ENCODE measurements around the gene TMEM184A.
"Not testable (repeated sequence)": the region's sequence is repeated elsewhere in the genome, so short reads cannot be mapped to it uniquely, and the experiment has no call there.

Gene TMEM184A

DNA sequence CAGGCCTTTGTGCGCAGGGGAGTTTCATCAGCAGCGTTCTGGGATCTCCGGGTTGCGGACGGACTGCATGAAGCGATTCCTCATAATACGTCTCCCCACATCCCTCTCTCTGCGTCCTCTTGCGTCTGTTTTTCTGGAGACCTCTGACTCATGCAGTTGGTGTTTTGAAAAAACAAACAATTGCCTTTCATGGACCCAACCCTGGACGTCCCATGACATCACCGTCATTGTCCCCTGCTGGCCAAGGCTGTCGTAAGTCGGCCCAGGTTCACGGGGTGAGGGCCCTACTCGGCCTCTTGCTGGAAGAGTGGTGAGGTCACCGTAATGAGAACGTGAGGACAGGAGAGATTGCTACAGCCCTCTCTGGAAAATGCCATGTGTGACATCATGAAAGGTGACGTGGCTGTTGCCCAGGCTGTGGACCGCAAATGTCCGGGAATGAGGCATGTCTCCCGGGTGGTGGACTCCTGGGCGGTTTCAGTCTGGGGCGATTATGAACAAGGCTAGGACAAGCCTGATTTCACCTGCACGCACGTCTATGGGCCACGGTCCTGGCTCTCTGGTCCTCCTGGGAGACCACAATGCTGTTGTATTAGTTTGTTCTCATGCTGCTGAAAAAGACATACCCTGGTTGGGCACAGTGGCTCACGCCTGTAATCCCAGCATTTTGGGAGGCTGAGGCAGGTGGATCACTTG is 35.3 kb downstream of the TMEM184A start:
- no peak for DNase-seq

DNA sequence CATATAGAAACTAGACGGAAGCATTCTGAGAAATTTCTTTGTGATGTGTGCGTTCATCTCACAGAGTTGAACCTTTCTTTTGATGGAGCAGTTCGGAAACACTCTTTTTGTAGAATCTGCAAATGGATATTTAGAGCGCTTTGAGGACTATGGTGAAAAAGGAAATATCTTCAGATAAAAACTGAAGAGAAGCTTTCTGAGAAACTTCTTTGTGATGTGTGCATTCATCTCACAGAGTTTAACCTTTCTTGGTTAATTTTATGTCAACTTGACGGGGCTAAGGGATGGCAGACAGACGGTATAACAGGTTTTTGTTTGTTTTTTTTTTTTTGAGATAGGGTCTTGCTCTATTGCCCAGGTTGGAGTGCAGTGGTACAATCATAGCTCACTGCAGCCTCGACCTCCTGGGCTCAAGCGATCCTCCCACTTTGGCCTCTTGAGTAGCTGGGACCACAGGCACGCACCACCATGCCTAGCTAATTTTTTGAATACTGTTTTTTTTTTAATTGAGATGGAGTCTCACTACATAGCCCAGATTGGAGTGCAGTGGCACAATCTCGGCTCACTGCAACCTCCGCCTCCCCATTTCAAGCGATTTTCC is 36.6 kb downstream of the TMEM184A start:
- not testable (repeated sequence) for DNase-seq

DNA sequence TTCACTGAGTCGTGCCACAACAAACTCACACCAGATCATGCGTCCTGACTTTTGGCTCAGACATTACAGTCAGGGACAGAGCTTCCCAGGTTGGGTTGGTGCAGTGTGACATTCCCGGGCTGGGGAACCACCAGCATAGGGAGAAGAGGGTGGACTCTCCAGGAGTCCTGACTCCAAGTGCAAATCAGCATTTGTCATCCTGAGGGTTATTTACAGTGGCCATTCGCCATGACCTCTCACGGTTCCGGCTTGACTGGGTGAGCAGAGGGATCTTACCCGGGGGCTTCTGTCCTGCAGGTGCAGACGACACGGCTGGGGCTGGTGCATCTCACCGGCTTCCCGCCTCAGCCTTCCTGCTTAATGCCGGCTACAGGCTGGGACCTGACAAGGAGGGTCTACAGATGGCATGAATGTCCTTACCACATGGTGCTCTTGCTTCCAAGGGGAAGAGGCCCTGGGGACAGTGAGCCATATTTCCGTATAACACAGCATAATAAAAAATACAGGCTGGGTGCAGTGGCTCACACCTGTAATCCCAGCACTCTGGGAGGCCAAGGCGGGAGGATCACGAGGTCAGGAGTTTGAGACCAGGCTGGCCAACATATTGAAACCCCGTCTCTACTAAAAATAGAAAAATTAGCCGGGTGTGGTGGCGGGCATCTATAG is 39.3 kb downstream of the TMEM184A start:
- DNase-seq, result no peak

DNA sequence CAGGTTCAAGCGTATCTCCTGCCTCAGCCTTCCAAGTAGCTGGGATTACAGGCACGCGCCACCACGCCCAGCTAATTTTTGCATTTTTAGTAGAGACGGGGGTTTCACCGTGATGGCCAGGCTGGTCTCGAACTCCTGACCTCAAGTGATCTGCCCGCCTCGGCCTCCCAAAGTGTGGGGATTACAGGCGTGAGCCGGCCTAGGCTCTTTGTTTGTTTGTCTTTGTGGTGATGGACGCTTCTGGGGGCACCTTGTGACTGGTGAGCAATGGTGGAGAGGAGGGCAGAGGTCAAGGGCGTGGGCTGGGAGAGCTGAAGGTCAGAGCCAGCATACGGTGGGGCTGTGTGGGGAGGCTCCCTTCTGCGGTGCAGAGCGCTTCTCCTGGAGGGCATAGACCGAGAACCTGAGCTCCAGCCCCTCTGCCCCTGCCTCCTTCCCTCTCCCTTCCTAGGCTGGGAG is 40.5 kb downstream of the TMEM184A start:
- not testable (repeated sequence) for DNase-seq

DNA sequence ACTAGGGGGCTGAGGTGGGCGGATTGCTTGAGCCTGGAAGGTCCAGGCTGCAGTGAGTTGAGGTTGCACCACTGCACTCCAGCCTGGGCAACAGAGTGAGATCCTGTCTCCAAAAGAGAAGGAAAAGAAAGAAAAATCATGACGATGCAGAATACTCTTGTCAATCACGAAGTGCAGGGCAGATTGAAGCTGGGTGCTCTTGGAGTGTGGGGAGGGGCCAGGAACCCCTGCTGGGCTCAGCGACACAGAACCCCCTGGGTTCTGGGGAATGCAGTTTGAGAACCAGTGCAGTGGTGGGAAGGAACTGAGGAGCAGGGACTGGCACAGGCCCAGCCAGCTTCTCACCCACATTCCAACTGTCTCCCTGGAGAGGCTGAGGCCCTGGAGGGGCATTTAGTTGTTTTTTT is 41.0 kb downstream of the TMEM184A start:
- DNase-seq, result no peak

DNA sequence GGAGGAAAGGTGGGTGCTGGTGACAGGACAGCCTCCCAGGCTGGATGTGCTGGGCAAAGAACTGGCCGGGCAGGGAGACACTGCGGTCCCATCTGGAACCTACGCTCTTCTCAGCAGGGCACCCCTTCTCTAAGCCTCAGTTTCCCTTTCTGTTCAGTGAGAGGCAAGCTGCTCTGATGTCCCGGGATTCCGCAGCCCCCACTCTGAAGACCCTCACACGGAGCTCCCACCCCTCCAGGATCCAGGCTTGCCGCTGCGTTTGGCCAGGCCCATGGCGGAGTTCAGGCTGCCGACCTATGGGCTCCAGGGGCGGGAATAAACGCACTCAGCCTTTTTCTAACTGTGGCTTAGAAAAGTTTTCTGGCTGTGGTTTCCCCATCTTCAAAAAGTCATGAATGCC is 41.6 kb downstream of the TMEM184A start:
- DNase-seq, result no peak

DNA sequence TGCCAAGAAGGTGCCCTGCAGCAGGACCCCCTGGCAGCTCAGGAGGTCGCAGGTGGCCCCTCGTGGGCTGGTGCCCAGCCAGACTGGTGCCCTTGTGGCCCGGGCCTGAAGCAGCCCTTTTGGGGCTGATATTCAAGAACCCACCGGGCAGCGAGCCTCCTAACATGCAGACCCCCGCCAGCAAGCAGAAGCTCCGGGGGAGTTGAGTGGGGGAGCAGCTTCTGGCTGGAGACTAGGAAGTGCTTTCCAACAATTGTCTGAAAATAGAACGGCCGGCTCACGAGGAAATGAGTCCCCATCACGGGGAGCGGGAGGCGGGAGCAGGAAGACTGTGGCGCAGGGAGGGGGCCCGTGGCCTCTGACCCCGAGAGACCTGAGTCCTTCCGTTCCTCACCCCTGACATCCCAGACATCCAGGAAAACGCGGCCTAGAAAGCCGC is 42.3 kb downstream of the TMEM184A start:
- no peak for DNase-seq

DNA sequence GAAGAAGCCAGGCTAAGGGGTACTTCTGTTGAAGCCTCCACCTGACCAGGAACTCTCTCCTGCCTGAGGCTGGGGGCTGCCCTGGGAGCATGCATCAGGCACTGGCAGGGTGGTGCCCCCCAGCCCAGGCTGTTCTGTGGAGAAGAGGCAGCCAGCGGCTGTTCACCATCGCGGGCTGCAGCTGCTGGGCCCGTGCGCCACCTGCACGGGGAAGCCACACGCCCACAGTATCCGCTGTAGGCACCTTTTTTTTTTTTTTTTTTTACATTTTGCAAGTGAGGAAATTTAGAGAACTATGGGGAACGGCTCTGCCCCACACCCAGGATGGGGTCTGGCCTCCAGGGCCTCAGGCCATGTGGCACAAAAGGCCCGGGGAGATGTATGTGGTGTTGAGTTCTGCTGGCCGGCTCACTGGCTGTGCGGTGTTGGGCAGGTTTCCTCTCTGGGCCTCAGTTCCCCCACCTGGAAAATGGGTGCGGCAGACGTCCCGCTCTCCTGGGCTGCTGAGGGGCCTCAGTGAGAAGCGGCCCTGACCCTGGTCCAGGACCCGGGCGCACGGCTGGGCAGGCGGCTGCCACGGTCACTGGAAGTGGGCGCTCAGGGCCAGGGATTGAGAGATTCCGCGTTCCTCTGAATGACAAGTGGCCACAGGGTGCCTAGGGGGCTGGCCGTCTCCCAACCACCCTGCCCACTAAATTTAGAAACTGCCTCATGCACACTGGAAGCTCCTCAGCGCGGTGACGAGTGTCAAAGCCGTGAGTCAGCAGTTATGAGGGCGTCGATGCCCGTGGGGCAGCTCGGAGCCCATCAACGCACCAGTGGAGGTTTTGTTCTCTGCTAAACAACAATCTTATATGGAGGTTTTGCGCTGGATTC is 43.0 kb downstream of the TMEM184A start:
- DNase-seq, result peak; percentile 72

DNA sequence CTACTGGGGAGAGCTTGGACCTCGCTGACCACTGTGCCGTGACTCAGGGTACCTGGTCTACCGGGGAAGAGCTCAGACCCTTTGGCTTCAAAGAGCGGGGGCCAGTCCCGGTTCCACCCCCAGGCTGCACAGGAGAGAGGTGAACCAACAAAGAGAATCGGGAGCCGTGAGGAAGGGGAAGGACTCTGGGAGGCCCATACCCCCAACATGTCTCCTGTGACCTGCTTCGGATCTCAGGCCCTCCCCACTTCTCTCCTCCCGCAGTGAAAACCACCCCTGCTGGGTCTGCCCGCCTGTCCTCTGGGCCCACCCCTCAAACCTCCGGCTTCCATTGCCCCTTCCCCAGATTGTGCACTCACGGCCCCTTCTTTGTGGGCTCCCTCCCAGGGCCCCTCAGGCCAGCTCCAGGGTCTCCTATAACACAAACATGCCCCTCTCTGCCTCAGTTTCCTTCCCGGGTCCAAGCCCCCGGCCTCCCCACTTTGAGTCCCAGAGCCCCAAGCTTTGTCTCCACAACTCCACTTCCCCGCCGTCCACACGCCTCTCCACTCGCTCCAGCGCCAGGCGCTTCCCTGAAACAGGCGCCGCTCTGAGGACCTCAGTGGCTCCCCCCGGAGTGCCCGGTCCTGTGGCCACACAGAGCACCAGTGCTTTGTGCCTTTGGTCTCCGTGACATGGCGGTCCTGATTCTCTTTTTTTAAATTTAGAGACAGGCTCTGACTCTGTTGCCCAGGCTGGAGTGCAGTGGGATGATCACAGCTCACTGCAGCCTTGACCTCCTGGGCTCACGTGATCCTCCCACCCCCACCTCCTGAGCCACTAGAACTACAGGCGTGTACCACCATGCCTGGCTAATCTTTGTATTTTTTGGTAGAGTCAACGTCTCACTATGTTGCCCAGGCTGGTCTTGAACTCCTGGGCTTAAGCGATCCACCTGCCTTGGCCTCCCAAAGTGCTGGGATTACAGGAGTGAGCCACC is 44.3 kb downstream of the TMEM184A start:
- no peak for DNase-seq

DNA sequence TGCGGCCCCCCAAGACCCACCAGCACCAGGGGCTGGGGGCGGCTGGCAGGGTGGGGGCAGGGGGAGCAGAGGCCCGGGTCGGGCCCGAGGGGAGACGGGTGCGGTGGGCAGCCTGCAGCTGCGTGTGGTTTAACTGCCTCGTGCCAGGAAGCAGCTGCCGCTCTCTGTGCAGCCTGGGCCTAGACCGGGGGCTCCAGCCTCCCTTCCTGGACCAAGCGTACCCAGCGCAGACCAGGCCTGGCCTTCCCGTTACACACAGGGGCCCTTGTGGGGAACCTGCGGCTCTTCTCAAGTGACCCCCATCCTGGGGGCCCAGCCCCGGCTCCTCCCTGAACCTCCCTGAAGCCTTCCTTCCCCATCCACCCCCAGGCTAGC is 45.2 kb downstream of the TMEM184A start:
- no peak for DNase-seq

DNA sequence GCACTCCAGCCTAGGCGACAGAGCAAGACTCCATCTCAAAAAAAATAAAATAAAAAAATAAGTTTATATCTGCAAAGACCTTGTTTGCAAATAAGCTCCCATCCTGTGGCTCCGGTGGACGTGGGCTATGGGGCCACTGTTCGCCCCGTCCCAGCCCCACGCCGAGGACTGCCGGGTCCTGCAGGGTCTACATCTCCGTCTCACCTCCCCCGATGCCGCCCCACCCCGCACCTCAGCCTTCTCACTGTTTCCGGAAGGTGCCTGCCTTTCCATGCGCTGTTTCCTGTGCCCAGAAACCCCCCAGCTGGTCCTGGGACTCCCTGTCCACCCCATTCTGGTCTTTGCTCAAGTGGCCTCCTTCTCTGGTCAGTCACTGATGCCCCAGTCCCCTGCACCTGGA is 46.8 kb downstream of the TMEM184A start:
- DNase-seq, result no peak

DNA sequence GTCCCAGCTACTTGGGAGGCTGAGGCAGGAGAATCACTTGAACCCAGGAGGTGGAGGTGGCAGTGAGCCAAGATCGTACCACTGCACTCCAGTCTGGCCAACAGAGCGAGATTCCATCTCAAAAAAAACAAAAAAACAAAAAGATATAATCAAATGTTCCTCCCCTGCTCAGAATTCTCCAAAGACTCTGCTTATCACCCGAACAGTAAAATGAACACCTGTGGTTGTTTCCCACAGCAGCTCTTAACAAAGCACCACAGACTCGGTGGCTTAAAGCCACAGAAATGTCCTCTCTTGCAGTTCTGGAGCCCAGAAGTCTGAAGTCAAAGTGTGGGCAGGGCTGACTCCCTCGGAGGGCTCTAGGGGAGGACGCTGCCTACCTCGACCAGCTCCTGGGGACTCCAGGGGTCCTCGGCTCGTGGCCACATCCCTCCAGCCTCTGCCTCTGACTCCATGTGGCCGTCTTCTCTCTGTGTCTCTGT is 47.7 kb downstream of the TMEM184A start:
- DNase-seq, result no peak

DNA sequence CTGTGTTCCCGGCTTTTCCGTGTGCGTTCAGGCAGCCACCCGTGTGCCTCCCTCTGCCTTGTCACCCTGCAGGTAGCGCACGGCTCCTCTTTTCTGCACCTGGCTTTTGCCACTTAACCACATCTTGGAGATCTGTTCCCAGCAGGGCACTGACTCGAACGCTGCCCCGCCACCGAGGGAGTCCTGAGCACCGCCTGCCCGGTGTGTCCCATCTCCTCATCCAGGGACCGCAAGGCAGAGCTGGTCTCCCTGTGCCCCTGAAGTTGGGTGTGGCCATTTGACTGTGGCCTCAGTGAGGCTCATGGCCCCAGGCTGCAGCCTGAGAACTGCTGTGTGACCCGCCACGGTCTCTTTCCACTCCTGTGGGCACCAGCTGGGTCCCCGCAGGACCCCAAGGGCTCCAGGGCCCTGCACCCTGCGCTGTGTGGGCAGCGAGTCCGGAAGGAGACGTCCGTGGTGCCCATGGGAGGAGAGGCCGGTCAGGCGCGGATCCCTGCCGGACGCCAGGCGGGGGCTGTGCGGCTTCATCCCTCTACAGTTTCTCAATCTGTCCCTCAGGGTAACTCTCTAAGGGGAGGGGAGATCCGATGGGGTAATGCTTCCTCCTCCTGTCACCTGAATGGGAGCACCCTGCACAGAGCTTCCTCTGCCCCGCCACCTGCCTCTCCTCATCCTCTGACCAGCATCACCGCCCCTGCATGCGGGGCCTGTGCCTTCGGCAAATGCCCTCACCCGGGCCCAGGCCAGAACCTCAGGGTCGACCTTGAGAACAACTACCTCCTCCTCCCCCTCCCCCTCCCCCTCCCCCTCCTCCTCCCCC is 50.1 kb downstream of the TMEM184A start:
- DNase-seq, result peak; percentile 21

DNA sequence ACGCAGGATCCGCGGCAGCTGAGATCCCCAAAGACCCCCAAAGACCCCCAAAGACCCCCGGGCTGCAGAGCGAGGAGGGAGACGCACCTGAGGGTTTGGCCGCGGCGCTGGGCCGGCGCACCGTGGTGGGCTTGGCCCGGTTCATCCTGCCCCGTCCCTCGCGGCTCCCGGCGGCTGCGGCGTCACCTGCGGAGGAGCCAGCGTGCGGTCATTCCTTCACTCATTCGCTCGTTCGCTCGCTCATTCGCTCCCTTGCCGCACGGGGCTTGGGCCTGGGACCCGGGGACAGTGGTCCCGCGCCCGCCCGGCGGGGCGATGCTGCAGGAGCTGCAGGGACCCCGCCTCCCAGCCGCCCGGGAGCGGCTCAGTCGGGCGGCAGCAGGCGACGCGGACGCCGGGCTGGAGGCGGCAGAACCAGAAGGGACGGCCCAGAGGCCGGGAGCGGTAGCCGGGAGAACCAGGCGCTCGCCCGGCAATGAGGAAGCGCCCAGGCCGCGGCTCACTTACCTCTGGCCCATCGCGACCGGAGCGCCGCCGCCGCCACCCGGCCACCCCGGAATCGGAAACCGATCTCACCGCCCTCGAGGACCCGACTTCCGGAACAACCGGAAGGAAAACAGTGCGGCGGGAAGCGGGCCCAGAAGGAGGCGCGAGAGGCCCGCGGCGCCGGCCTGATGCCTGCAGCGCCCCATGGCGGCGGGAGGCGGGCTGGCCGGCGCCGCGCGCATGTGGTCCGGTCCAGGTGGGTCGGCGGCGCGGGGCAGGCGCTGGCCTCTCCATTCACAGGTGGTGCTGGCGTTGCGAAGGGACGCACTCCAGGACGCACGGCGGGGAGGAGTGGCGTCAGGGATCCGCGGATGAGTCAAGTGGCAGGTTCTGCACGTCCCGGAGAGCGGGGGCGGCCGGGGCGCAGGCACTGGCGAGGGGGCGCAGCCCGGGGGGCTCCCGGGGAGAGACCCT is 51.9 kb downstream of the TMEM184A start, which contains the start of gene INTS1:
Gene INTS1, minus strand, starts transcription at position 574 of the 960 bp plus-strand sequence. Its CDS starts 429 bp downstream, at position 145.
- DNase-seq, result peak; percentile 91

DNA sequence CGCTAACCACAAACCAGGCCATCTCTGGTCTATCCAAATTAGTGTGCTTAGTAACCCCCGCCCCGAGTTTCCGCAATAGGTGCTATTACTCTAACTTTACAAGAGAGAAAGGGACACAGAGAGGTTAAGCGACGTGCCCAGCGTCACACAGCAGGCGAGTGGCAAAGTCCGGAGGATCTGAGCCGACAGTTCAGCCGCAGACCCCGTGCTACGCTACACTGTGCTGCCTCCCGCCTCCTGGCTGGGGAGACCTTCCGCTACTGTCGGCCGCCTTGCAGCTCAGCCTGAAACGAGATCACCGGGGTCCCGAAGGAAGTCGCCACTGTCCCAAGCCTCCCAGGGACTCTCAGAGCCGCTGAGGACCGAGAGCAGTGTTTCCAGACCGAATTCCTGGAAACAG is 52.6 kb downstream of the TMEM184A start:
- no peak for DNase-seq

DNA sequence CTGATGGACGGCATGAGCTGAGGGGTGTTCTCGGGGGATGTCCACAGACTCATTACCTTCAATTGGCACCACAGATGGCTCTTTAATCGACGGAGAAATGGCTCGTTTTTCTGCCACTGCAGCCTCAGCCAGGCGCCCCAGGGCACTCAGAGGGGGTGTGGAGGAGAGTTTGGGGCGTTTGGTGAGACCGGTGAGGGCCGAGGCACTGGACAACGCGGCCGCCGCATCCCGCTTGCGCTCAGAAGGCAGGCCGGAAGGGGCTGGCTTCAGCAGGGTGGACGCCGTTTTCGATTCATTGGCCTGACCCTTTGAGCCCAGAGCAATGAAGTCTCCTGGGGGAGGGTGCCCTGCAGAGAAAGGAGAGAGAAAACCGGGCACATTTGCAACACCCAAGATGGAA is 53.2 kb downstream of the TMEM184A start:
- DNase-seq, result no peak

DNA sequence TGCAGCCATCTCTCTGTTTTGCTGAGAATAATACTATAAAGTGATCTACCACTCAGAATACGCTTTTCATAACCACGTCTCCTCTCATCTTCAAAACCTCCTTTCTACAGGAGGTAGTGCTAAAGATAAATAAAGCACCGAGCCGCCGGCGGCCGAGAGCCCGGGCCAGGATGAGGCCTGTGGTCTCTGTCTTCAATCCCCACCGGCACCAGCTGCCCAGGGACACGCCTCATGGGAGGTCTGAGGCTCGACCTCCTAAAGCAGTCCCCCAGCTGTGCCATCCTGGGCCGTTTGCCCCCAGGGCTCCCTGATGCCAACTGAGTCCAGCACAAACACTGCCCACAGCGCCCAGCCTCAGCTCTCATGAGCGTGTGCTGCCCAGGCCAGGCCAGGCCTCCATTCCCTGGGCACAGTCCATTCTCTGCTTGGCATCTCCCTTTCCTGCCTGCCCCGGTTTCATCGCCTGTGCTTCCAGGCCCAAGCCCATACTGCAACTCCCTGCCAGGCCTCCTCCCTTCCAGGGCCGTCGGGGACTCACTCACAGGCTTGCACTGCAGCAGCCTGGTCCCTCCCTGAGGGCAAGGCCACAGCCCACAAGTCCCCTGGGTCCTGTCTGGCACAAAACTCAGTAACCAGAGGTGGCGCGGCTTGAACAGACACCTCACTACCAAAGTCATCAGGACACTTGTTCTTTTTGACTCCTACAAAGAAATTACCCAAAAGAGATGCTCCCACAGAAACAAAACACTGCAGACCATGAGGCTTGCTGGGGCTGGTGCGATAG is 54.3 kb downstream of the TMEM184A start:
- no peak for DNase-seq

DNA sequence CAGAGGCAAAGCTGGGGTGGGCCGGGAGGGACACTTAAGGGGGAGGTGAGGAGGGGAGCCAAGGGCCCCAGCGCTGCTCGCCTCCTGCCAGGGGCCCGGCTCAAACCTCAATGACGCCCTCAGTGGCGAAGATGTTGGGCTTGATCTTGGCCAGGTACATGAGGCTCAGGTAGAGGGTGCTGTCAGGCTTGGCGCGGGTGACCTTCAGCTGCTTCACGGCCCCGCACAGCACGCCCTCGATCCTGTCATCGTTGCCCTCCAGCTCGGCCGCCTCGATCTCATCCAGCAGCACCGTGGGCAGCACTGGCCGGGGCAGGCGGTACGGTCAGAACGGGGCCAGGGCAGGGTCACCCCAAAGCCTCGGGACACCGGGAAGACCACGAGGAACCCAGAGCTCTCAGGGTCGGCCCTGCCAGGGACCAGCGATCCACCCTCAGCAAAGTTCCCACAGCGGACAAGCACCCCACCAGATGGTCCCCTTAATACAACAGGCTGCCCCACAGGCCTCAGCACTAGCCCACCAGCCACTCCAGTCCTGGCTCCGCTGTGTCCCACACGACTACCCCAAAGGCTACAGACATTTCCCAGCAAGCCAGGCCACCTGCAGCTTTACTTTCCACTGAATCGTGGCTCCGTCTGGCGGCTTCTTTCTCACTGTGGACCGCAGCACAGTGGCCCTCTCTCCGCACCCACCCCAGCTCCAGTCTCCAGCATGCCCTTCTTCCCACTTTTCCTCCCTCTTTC is 55.8 kb downstream of the TMEM184A start:
- DNase-seq, result no peak

Measured in CD4-positive, alpha-beta T cell treated with Interleukin-17A for 4 hours (primary cell).